Stomach (tissue), 4 donors: ENCODE results near the gene TMEM74B.

ENCODE experiments used
- CTCF ChIP-seq, 7 experiments: fragments of 450-650 bp in 4 of 7; fragments of 200-600 bp in 3 of 7; sonication (generic) in 3 of 7; IDR thresholded peaks; one replicate each; pipeline ENCODE4 v1.5.1; 2016 to 2019; ENCODE audit warnings: antibody characterized with exemption in 7 of 7, control low read depth in 2 of 7, mild to moderate bottlenecking in 1 of 7
- EP300 ChIP-seq: sonication (generic); formaldehyde crosslinking; IDR thresholded peaks from one replicate; pipeline ENCODE4 v1.6.1; 2017; ENCODE audit warnings: antibody characterized with exemption
- POLR2AphosphoS5 ChIP-seq, 3 donors: sonication (generic); formaldehyde crosslinking; IDR thresholded peaks; one replicate each; pipeline ENCODE4 v1.6.1; 2016; ENCODE audit warnings: antibody characterized with exemption in 3 of 3

DNA sequence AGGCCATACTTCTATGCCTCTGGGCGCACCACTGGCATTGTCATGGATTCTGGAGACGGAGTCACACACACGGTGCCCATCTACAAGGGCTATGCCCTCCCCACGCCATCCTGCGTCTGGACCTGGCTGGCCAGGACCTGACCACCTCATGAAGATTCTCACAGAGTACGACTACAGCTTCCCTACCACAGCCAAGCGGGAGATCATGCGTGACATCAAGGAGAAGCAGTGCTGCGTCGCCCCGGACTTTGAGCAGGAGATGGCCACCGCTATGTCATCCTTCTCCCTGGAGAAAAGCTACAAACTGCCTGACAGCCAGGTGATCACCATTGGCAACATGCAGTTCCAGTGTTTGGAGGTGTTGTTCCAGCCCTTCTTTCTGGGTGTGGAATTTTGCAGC lies 23.8 kb downstream of the TMEM74B start:
- TF ChIP-seq POLR2AphosphoS5 (IDR thresholded peaks at IDR 0.05), result no peak
- no peak for TF ChIP-seq CTCF (IDR thresholded peaks at IDR 0.05)
- TF ChIP-seq EP300, result no peak
